GM23338 (cell line): ENCODE results near the gene C1QTNF1. TPM values are rescaled to one million over a fixed set of nuclear protein-coding genes. Genes with fewer than 3 reads are reported as not detected.

ENCODE experiments used
- ATAC-seq: fragments of 200-7000 bp; cut with Tn5 transposase; 3 replicates; pipeline ENCODE4 v1.9.1; 2020
- DNase-seq: peaks from one replicate; pipeline ENCODE4 v3.0.0-alpha.2; 2015; ENCODE audit warnings: low spot score
- H2AFZ ChIP-seq: fragments of 200-600 bp; sonication (generic); 2 replicates; pipeline ENCODE4 v1.8.0; 2016; ENCODE audit warnings: antibody characterized with exemption, mild to moderate bottlenecking, moderate library complexity
- H3F3A ChIP-seq: fragments of 200-600 bp; sonication (generic); replicated peaks from 2 replicates; pipeline ENCODE4 v1.8.0; 2017; ENCODE audit warnings: antibody characterized with exemption, mixed run types, low read depth
- H3K27ac ChIP-seq: fragments of 200-600 bp; sonication (generic); 2 replicates; pipeline ENCODE4 v1.6.1; 2016; ENCODE audit warnings: low read depth
- H3K27me3 ChIP-seq: fragments of 200-600 bp; sonication (generic); 2 replicates; pipeline ENCODE4 v1.8.0; 2016; ENCODE audit warnings: mild to moderate bottlenecking, mixed run types, moderate library complexity; ENCODE audit not compliant: insufficient read depth
- H3K36me3 ChIP-seq: fragments of 200-600 bp; sonication (generic); 2 replicates; pipeline ENCODE4 v1.8.0; 2016; ENCODE audit warnings: mild to moderate bottlenecking; ENCODE audit not compliant: insufficient read depth
- H3K4me1 ChIP-seq: fragments of 200-600 bp; sonication (generic); 2 replicates; pipeline ENCODE4 v1.8.0; 2016; ENCODE audit warnings: mild to moderate bottlenecking, moderate library complexity; ENCODE audit not compliant: insufficient read depth
- H3K4me2 ChIP-seq: fragments of 200-600 bp; sonication (generic); 2 replicates; pipeline ENCODE4 v1.7.1; 2017; ENCODE audit warnings: mixed run types
- H3K4me3 ChIP-seq: fragments of 200-600 bp; sonication (generic); 2 replicates; pipeline ENCODE4 v1.6.1; 2016; ENCODE audit warnings: mixed run types
- H3K79me2 ChIP-seq: fragments of 200-600 bp; sonication (generic); replicated peaks from 2 replicates; pipeline ENCODE4 v1.8.0; 2017; ENCODE audit warnings: mild to moderate bottlenecking; ENCODE audit not compliant: insufficient read depth
- H3K9me2 ChIP-seq: fragments of 200-600 bp; sonication (generic); 2 replicates; pipeline ENCODE4 v1.8.0; 2017; ENCODE audit not compliant: insufficient read depth
- H4K20me1 ChIP-seq: fragments of 200-600 bp; sonication (generic); replicated peaks from 2 replicates; pipeline ENCODE4 v1.8.0; 2017; ENCODE audit warnings: mild to moderate bottlenecking; ENCODE audit not compliant: insufficient read depth
- H3K27ac Mint-ChIP-seq: 2 replicates; pipeline ENCODE4 v1.8.0; 2020; ENCODE audit warnings: inconsistent platforms, mild to moderate bottlenecking, moderate library complexity, mixed read lengths
- H3K27me3 Mint-ChIP-seq: 3 replicates; pipeline ENCODE4 v1.8.0; 2022; ENCODE audit warnings: low read depth, mild to moderate bottlenecking, moderate library complexity, mixed read lengths, inconsistent platforms; ENCODE audit not compliant: insufficient read depth, poor library complexity
- H3K36me3 Mint-ChIP-seq: 3 replicates; pipeline ENCODE4 v1.8.0; 2021; ENCODE audit warnings: low read depth, mild to moderate bottlenecking, inconsistent platforms, moderate library complexity, mixed read lengths
- H3K4me1 Mint-ChIP-seq: 3 replicates; pipeline ENCODE4 v1.8.0; 2020; ENCODE audit warnings: mild to moderate bottlenecking, inconsistent platforms, mixed read lengths
- H3K4me3 Mint-ChIP-seq: 3 replicates; pipeline ENCODE4 v1.8.0; 2021; ENCODE audit warnings: moderate library complexity, mild to moderate bottlenecking, inconsistent platforms, mixed read lengths
- H3K9me3 Mint-ChIP-seq: 3 replicates; pipeline ENCODE4 v1.8.0; 2020; ENCODE audit warnings: moderate library complexity, mild to moderate bottlenecking, inconsistent platforms, mixed read lengths
- NANOG ChIP-seq: IDR thresholded peaks from 2 replicates; pipeline ENCODE4 v1.6.1; 2016; ENCODE audit warnings: antibody characterized with exemption, borderline replicate concordance
- POLR2AphosphoS5 ChIP-seq: IDR thresholded peaks from 2 replicates; pipeline ENCODE4 v1.6.1; 2016; ENCODE audit warnings: antibody characterized with exemption, low read depth
- STAT1 ChIP-seq: IDR thresholded peaks from one replicate; pipeline ENCODE4 v1.6.1; 2016; ENCODE audit warnings: antibody characterized with exemption; ENCODE audit not compliant: unreplicated experiment
- ZNF114 ChIP-seq: fragments of 250-450 bp; sonication (Bioruptor Pico); IDR thresholded peaks from 2 replicates; pipeline ENCODE4 v1.5.0; 2020; ENCODE audit warnings: mild to moderate bottlenecking, moderate library complexity
- ZNF331 ChIP-seq: fragments of 250-450 bp; sonication (Bioruptor Pico); IDR thresholded peaks from 2 replicates; pipeline ENCODE4 v1.5.0; 2020; ENCODE audit warnings: low read depth, mild to moderate bottlenecking, moderate library complexity
- ZNF462 ChIP-seq: fragments of 250-450 bp; sonication (Bioruptor Pico); IDR thresholded peaks from 2 replicates; pipeline ENCODE4 v1.5.0; 2020; ENCODE audit warnings: mild to moderate bottlenecking, moderate library complexity
- polyA plus RNA-seq: library from polyadenylated mRNA; unstranded; fragments of >200 nt; fragmentation: Nextera tagmentation; extraction: Ambion mirVana; gene quantifications from 2 replicates; pipeline ENCODE4 v1.2.1, GENCODE V29; 2016
- total RNA-seq: library from RNA; depleted of rRNA; stranded (reverse); fragments of >200 nt; shearing (Covaris generic); gene quantifications from 2 replicates; pipeline ENCODE4 v1.2.3, GENCODE V29; 2014
- TF ChIP-seq, protein P1 (sequence below): IDR thresholded peaks from 2 replicates; pipeline ENCODE4 v1.6.1; 2016; ENCODE audit warnings: antibody characterized with exemption
- TF ChIP-seq, protein P2 (sequence below), 2 experiments: fragments of 200-600 bp in 1 of 2; sonication (generic) in 1 of 2; conservative IDR thresholded peaks; 2 replicates each; pipeline versions ENCODE4 v1.5.1 to v1.6.1; 2016 to 2017; ENCODE audit warnings: antibody characterized with exemption in 2 of 2, low read depth in 2 of 2, mild to moderate bottlenecking in 2 of 2, moderate library complexity in 1 of 2

Gene C1QTNF1
- total and polyA plus RNA-seq, 2 experiments from 2014 or later, result 1.1 to 1.9 TPM

GRCh38 chr17:79027925-79028491 lies 4.0 kb downstream of the C1QTNF1 start:
- ATAC-seq (no peak), DNase-seq (no peak)
- no peaks in the 10 kb centered on the region for H3K9me3 Mint-ChIP-seq
- no peaks in the 10 kb centered on the region for H3K36me3 ChIP-seq
- no peak overlapping the region for H3K4me2 ChIP-seq
- H3K4me1 Mint-ChIP-seq, result peaks cover 18% of the 10 kb centered on the region
- peaks cover 36% of the 10 kb centered on the region for H3K27me3 ChIP-seq
- H3K27me3 Mint-ChIP-seq, result peaks cover 47% of the 10 kb centered on the region
- H3K79me2 ChIP-seq, result no peaks in the 10 kb centered on the region
- H3K4me1 ChIP-seq, result peaks cover 7% of the 10 kb centered on the region
- H2AFZ ChIP-seq, result no peak overlapping the region
- H3K27ac ChIP-seq, result no peak overlapping the region
- no peak for TF ChIP-seq STAT1
- no peak for TF ChIP-seq ZNF331
- TF ChIP-seq, protein P1, sequence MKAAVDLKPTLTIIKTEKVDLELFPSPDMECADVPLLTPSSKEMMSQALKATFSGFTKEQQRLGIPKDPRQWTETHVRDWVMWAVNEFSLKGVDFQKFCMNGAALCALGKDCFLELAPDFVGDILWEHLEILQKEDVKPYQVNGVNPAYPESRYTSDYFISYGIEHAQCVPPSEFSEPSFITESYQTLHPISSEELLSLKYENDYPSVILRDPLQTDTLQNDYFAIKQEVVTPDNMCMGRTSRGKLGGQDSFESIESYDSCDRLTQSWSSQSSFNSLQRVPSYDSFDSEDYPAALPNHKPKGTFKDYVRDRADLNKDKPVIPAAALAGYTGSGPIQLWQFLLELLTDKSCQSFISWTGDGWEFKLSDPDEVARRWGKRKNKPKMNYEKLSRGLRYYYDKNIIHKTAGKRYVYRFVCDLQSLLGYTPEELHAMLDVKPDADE, result no peak
- TF ChIP-seq ZNF114 (CRISPR knock-in tag), result no peak
- TF ChIP-seq ZNF462 (CRISPR knock-in tag), result no peak
- TF ChIP-seq NANOG, result no peak
- TF ChIP-seq POLR2AphosphoS5, result no peak
- TF ChIP-seq, protein P2, sequence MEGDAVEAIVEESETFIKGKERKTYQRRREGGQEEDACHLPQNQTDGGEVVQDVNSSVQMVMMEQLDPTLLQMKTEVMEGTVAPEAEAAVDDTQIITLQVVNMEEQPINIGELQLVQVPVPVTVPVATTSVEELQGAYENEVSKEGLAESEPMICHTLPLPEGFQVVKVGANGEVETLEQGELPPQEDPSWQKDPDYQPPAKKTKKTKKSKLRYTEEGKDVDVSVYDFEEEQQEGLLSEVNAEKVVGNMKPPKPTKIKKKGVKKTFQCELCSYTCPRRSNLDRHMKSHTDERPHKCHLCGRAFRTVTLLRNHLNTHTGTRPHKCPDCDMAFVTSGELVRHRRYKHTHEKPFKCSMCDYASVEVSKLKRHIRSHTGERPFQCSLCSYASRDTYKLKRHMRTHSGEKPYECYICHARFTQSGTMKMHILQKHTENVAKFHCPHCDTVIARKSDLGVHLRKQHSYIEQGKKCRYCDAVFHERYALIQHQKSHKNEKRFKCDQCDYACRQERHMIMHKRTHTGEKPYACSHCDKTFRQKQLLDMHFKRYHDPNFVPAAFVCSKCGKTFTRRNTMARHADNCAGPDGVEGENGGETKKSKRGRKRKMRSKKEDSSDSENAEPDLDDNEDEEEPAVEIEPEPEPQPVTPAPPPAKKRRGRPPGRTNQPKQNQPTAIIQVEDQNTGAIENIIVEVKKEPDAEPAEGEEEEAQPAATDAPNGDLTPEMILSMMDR (conservative IDR thresholded peaks at IDR 0.05; ENCODE audit: low read depth in 2 of 2), result no peak
- H3K27ac Mint-ChIP-seq, result no peak overlapping the region
- no peaks in the 10 kb centered on the region; the same call in 2 of the 3 replicates for H3K36me3 Mint-ChIP-seq
- H3K4me3 ChIP-seq, result no peak overlapping the region
- H3K9me2 ChIP-seq, result no peaks in the 10 kb centered on the region
- H3K4me3 Mint-ChIP-seq, result no peak overlapping the region
- H4K20me1 ChIP-seq, result no peaks in the 10 kb centered on the region
- 0 out of 2 replicates have a peak, but pooled peaks cover 2% of the 10 kb centered on the region for H3F3A ChIP-seq
